Astrocyte (in vitro differentiated cells and primary cell): ENCODE results near the gene CTNNB1. TPM values are rescaled to one million over a fixed set of nuclear protein-coding genes. Genes with fewer than 3 reads are reported as not detected.

Source experiments
- DNase-seq: peaks from one replicate; pipeline ENCODE4 v3.0.0-alpha.2; 2010; ENCODE audit warnings: low read depth
- FAIRE-seq: peaks from 2 replicates; lab custom pipeline; 2011; peaks lifted over from hg19 to GRCh38; lab: Jason Lieb, UNC
- H2AFZ ChIP-seq: 2 replicates; pipeline ENCODE4 v1.6.0; 2012; ENCODE audit warnings: low read depth, low read length, inconsistent platforms
- H3K27ac ChIP-seq: 2 replicates; pipeline ENCODE4 v1.5.1; 2011; ENCODE audit warnings: low read depth, low read length, inconsistent platforms
- H3K27me3 ChIP-seq: 2 replicates; pipeline ENCODE4 v1.6.0; 2011; ENCODE audit warnings: low read length, inconsistent platforms; ENCODE audit not compliant: insufficient read depth
- H3K36me3 ChIP-seq: 2 replicates; pipeline ENCODE4 v1.5.1; 2011; ENCODE audit warnings: low read length, inconsistent platforms; ENCODE audit not compliant: insufficient read depth
- H3K4me1 ChIP-seq: 2 replicates; pipeline ENCODE4 v1.5.1; 2011; ENCODE audit warnings: low read length, inconsistent platforms; ENCODE audit not compliant: insufficient read depth
- H3K4me2 ChIP-seq: 2 replicates; pipeline ENCODE4 v1.6.0; 2012; ENCODE audit warnings: low read length, inconsistent platforms
- H3K4me3 ChIP-seq: 2 replicates; pipeline ENCODE4 v1.5.1; 2011; ENCODE audit warnings: low read depth, mild to moderate bottlenecking, low read length, inconsistent platforms; ENCODE audit not compliant: insufficient read depth
- H3K79me2 ChIP-seq: 2 replicates; pipeline ENCODE4 v1.6.0; 2012; ENCODE audit warnings: mild to moderate bottlenecking, low read length, inconsistent platforms; ENCODE audit not compliant: insufficient read depth
- H3K9ac ChIP-seq: 2 replicates; pipeline ENCODE4 v1.6.0; 2012; ENCODE audit warnings: mild to moderate bottlenecking, low read length, inconsistent platforms
- H3K9me3 ChIP-seq: 2 replicates; pipeline ENCODE4 v1.5.1; 2012; ENCODE audit warnings: low read depth, mild to moderate bottlenecking, low read length, inconsistent platforms; ENCODE audit not compliant: insufficient read depth
- H4K20me1 ChIP-seq: 2 replicates; pipeline ENCODE4 v1.6.0; 2012; ENCODE audit warnings: low read length, inconsistent platforms; ENCODE audit not compliant: insufficient read depth
- H3K27ac Mint-ChIP-seq: one replicate; pipeline ENCODE4 v1.8.0; 2021; ENCODE audit warnings: mild to moderate bottlenecking, mixed read lengths; ENCODE audit not compliant: unreplicated experiment
- H3K27me3 Mint-ChIP-seq: one replicate; pipeline ENCODE4 v1.8.0; 2021; ENCODE audit warnings: low read depth, mixed read lengths; ENCODE audit not compliant: unreplicated experiment
- H3K36me3 Mint-ChIP-seq: one replicate; pipeline ENCODE4 v1.8.0; 2021; ENCODE audit warnings: low read depth, mixed read lengths; ENCODE audit not compliant: unreplicated experiment
- H3K4me1 Mint-ChIP-seq: one replicate; pipeline ENCODE4 v1.8.0; 2021; ENCODE audit warnings: low read depth, mixed read lengths; ENCODE audit not compliant: unreplicated experiment
- H3K4me3 Mint-ChIP-seq: one replicate; pipeline ENCODE4 v1.8.0; 2021; ENCODE audit warnings: mild to moderate bottlenecking, moderate library complexity, mixed read lengths; ENCODE audit not compliant: unreplicated experiment
- H3K9me3 Mint-ChIP-seq: one replicate; pipeline ENCODE4 v1.8.0; 2021; ENCODE audit warnings: mild to moderate bottlenecking, mixed read lengths; ENCODE audit not compliant: unreplicated experiment
- CTCF ChIP-seq: IDR thresholded peaks from 2 replicates; pipeline ENCODE4 v1.5.1; 2011; ENCODE audit warnings: low read depth, mild to moderate bottlenecking, inconsistent platforms, low read length, moderate library complexity; ENCODE audit not compliant: insufficient read depth
- EZH2 ChIP-seq: IDR thresholded peaks from 2 replicates; pipeline ENCODE4 v1.6.1; 2012; ENCODE audit warnings: mild to moderate bottlenecking, low read length, inconsistent platforms; ENCODE audit not compliant: insufficient read depth
- total RNA-seq: library from RNA; stranded (reverse); gene quantifications from 2 replicates; pipeline ENCODE4 v1.2.1, GENCODE V29; 2021

Gene CTNNB1
- total RNA-seq, 1 donor from 2014 or later, result 656 TPM

- no peak overlapping the region for H3K27ac ChIP-seq
- TF ChIP-seq CTCF, result no peak
- TF ChIP-seq EZH2, result no peak
- H3K79me2 ChIP-seq, result no peaks in the 10 kb centered on the region
- H2AFZ ChIP-seq, result no peak overlapping the region
- peaks cover 16% of the 10 kb centered on the region for H3K4me1 ChIP-seq
- H3K9ac ChIP-seq, result no peak overlapping the region
- peak overlapping the region; percentile 34 for H3K27ac Mint-ChIP-seq
- peak overlapping the region; percentile 40 for H3K4me3 Mint-ChIP-seq
- no peaks in the 10 kb centered on the region for H3K9me3 Mint-ChIP-seq
- FAIRE-seq, result no peak
- H3K9me3 ChIP-seq, result no peaks in the 10 kb centered on the region
- H3K36me3 Mint-ChIP-seq, result peaks cover 17% of the 10 kb centered on the region
- no peaks in the 10 kb centered on the region for H3K27me3 Mint-ChIP-seq
- no peak overlapping the region for H3K4me2 ChIP-seq
- no peaks in the 10 kb centered on the region for H3K27me3 ChIP-seq
- no peak overlapping the region for H3K4me3 ChIP-seq
- H3K36me3 ChIP-seq, result peaks cover 24% of the 10 kb centered on the region
- DNase-seq, result no peak
- peaks cover 23% of the 10 kb centered on the region for H3K4me1 Mint-ChIP-seq
- H4K20me1 ChIP-seq, result peaks cover 14% of the 10 kb centered on the region
Measured at GRCh38 chr3:41244620-41245336, 45.5 kb downstream of the CTNNB1 start.

GRCh38 chr3:41247055-41248004 is 48.0 kb downstream of the CTNNB1 start:
- H3K27ac Mint-ChIP-seq, result peak overlapping the region; percentile 26
- no peak for FAIRE-seq
- Histone ChIP-seq H3K27me3 (no peaks in the 10 kb centered on the region), H3K79me2 (no peaks in the 10 kb centered on the region), H2AFZ (no peak overlapping the region), H3K4me3 (no peak overlapping the region), H4K20me1 (no peaks in the 10 kb centered on the region), H3K27ac (no peak overlapping the region), H3K36me3 (peaks cover 7% of the 10 kb centered on the region), H3K9me3 (no peaks in the 10 kb centered on the region), H3K9ac (no peak overlapping the region), H3K4me2 (peak overlapping the region; percentile 43), H3K4me1 (peaks cover 16% of the 10 kb centered on the region)
- peak; percentile 33 for DNase-seq
- H3K27me3 Mint-ChIP-seq, result no peaks in the 10 kb centered on the region
- TF ChIP-seq EZH2, result no peak
- no peak for TF ChIP-seq CTCF
- peaks cover 23% of the 10 kb centered on the region for H3K4me1 Mint-ChIP-seq
- no peak overlapping the region for H3K4me3 Mint-ChIP-seq
- peaks cover 12% of the 10 kb centered on the region for H3K36me3 Mint-ChIP-seq
- H3K9me3 Mint-ChIP-seq, result no peaks in the 10 kb centered on the region
